Neural cell (in vitro differentiated cells): ENCODE measurements around the gene CCDC24.

Experiments used
- EP300 ChIP-seq: fragments of 450-650 bp; conservative IDR thresholded peaks from 2 replicates; pipeline ENCODE4 v1.6.1; 2014; ENCODE audit warnings: antibody characterized with exemption, mild to moderate bottlenecking, moderate library complexity; ENCODE audit not compliant: poor library complexity, severe bottlenecking
- EZH2 ChIP-seq: fragments of 200-600, 300-800 bp; shearing (Covaris generic), sonication (generic); IDR thresholded peaks from 2 replicates; pipeline ENCODE4 v1.6.1; 2014; ENCODE audit warnings: antibody characterized with exemption, low read length, borderline replicate concordance, mild to moderate bottlenecking; ENCODE audit not compliant: insufficient read depth, poor library complexity, severe bottlenecking
- MXI1 ChIP-seq: fragments of 450-650 bp; conservative IDR thresholded peaks from 2 replicates; pipeline ENCODE4 v1.6.1; 2014; ENCODE audit warnings: antibody characterized with exemption, mild to moderate bottlenecking; ENCODE audit not compliant: poor library complexity, severe bottlenecking
- POLR2AphosphoS5 ChIP-seq: IDR thresholded peaks from 2 replicates; pipeline ENCODE4 v1.6.1; 2012
- RAD21 ChIP-seq: fragments of 450-650 bp; conservative IDR thresholded peaks from 2 replicates; pipeline ENCODE4 v1.6.1; 2014; ENCODE audit warnings: antibody characterized with exemption, mild to moderate bottlenecking, moderate library complexity
- TAF1 ChIP-seq: IDR thresholded peaks from 2 replicates; pipeline ENCODE4 v1.6.1; 2012; ENCODE audit warnings: low read depth
- TF ChIP-seq, protein P1 (sequence below): IDR thresholded peaks from 2 replicates; pipeline ENCODE4 v1.6.1; 2012; ENCODE audit warnings: borderline replicate concordance
- TF ChIP-seq, protein P2 (sequence below): fragments of 450-650 bp; IDR thresholded peaks from 2 replicates; pipeline ENCODE4 v1.5.1; 2014; ENCODE audit warnings: antibody characterized with exemption, mild to moderate bottlenecking, moderate library complexity; ENCODE audit not compliant: poor library complexity, severe bottlenecking

DNA sequence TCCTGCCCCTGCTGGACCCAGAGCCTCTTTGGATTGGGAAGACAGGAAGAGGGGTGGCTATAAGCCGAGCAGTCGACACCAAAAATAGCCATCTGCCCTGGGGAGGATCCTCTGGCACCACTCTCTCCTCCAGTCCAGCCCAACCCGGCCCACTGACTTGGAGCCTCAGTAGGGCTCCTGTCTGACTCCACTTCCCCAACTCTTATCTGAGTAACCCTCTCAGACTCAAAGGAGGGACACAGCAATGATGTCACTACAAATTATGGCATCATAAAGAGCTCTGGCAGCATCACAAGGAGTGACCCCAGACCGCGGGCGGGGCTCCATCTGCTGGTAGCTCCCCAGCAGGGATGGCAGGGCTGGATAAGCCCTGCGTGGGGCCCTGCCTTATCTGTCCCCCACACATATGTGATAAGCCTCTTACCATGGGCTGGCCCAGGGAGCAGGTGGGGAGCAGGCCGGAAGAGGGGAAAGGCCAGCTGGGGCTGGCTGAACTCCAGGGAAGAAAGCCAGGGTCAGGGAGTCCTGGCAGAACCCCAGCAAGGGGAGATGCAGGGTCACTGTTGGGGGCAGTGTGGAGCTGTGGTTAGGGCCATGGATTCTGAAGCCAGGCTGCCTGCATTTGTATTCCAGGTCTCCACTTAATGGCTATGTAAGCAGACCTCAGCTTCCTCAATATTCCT, 44.5 kb downstream of the CCDC24 start:
- TF ChIP-seq, protein P1, sequence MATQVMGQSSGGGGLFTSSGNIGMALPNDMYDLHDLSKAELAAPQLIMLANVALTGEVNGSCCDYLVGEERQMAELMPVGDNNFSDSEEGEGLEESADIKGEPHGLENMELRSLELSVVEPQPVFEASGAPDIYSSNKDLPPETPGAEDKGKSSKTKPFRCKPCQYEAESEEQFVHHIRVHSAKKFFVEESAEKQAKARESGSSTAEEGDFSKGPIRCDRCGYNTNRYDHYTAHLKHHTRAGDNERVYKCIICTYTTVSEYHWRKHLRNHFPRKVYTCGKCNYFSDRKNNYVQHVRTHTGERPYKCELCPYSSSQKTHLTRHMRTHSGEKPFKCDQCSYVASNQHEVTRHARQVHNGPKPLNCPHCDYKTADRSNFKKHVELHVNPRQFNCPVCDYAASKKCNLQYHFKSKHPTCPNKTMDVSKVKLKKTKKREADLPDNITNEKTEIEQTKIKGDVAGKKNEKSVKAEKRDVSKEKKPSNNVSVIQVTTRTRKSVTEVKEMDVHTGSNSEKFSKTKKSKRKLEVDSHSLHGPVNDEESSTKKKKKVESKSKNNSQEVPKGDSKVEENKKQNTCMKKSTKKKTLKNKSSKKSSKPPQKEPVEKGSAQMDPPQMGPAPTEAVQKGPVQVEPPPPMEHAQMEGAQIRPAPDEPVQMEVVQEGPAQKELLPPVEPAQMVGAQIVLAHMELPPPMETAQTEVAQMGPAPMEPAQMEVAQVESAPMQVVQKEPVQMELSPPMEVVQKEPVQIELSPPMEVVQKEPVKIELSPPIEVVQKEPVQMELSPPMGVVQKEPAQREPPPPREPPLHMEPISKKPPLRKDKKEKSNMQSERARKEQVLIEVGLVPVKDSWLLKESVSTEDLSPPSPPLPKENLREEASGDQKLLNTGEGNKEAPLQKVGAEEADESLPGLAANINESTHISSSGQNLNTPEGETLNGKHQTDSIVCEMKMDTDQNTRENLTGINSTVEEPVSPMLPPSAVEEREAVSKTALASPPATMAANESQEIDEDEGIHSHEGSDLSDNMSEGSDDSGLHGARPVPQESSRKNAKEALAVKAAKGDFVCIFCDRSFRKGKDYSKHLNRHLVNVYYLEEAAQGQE, result no peak
- TF ChIP-seq, protein P2, sequence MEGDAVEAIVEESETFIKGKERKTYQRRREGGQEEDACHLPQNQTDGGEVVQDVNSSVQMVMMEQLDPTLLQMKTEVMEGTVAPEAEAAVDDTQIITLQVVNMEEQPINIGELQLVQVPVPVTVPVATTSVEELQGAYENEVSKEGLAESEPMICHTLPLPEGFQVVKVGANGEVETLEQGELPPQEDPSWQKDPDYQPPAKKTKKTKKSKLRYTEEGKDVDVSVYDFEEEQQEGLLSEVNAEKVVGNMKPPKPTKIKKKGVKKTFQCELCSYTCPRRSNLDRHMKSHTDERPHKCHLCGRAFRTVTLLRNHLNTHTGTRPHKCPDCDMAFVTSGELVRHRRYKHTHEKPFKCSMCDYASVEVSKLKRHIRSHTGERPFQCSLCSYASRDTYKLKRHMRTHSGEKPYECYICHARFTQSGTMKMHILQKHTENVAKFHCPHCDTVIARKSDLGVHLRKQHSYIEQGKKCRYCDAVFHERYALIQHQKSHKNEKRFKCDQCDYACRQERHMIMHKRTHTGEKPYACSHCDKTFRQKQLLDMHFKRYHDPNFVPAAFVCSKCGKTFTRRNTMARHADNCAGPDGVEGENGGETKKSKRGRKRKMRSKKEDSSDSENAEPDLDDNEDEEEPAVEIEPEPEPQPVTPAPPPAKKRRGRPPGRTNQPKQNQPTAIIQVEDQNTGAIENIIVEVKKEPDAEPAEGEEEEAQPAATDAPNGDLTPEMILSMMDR, result no peak
- TF ChIP-seq EZH2, result no peak
- TF ChIP-seq EP300, result no peak
- no peak for TF ChIP-seq RAD21
- TF ChIP-seq POLR2AphosphoS5, result no peak
- no peak for TF ChIP-seq MXI1
- no peak for TF ChIP-seq TAF1
